Hepatocyte (in vitro differentiated cells): Measurements from ENCODE around the gene BAZ2B.

Experiments
- CTCF ChIP-seq: fragments of 200-600 bp; sonication (generic); IDR thresholded peaks from 2 replicates; pipeline ENCODE4 v1.5.1; 2016; ENCODE audit warnings: antibody characterized with exemption, mild to moderate bottlenecking; ENCODE audit not compliant: poor library complexity
- EZH2 ChIP-seq: fragments of 200-600 bp; sonication (generic); IDR thresholded peaks from 2 replicates; pipeline ENCODE4 v1.6.1; 2016; ENCODE audit warnings: antibody characterized with exemption, mild to moderate bottlenecking, borderline replicate concordance

GRCh38 chr2:159375241-159375640 is 241.1 kb downstream of the BAZ2B start:
- TF ChIP-seq CTCF (no peak), EZH2 (no peak)
